ENCODE measurements around the gene RTL1. TPM values are rescaled to one million over a fixed set of nuclear protein-coding genes. Genes with fewer than 3 reads are reported as not detected.

Gene RTL1
- total and polyA plus RNA-seq, 3 experiments from 2014 or later = not detected

DNA sequence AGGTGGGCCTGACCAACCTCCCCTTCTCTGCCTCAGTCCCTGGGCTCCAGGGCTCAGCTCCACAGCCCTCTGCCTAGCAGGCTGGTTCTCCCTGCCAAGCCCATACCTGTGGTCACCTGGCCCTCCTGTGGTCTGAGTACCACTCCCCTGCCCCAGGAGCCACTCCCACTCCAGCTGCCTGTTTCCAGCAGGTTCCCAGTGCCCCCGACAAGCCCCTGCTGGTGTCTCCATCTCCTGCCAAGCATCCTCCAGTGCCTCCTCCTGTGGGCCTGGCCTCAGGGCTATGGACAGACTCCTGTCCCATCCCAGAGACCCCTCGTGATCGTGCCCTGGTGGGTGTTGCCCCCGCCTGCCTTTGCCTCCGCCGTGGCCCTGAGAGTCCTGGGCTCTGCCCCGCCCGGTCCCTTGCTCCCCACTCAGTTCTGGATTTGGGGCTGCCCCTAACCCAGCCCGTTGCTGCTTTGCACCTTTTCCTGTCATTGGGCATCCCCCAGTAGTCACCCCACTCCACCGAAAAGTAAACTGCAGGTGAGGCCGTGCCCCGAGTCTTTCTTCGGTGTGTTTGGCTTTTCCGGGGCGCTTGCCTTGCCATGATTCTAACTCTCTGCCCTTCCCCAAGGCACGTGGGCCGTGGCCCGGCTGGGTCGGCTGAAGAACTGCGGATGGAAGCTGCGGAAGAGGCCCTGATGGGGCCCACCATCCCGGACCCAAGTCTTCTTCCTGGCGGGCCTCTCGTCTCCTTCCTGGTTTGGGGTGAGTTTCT lies 67.8 kb downstream of the RTL1 start:
- POLR2A ChIA-PET = no interaction called here

DNA sequence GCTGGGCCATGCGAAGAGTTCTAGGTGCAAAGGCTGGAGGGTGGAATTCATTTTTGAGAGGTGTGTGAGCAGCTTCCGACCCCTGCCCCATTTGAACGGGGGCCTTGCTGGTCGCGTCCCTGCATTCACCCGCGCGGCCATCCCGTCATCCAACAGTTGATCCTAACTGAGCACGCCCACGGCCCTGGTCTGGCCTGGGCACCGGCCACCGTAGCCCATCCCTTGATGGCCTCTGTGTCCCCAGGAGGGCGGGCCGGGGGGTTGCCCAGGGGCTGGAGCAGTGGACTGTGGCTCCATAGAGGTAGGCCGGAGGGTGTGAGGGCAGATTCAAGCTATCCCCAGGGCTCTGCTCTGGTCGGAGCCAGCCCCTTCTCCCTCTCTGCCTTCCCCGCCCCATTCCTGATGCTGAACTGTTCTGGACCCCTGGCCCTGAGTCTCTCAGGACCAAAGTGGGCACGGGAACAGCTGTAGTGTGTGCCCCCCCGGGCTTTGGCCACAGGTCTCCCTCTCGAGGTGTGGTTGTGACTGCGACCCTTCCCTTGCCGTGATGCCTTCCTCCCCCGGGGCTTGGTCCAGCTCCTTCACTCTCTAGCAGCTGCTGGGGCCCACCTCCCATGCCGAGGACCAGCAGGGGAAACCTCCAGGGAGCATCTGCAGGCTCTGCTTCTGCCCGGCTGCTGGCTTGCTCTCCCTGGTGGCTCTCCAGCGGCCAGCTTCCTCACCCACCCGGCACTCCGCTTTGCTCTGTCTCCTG lies 68.6 kb downstream of the RTL1 start:
- no peak overlapping the region for H3K27ac Mint-ChIP-seq
- H3K4me1 Mint-ChIP-seq = no peaks in the 10 kb centered on the region
- peaks cover 0 to 36% of the 10 kb centered on the region in 2 donors for H3K27me3 Mint-ChIP-seq
- Histone ChIP-seq H3K4me3 (ENCODE audit: low read length) (no peak overlapping the region), H3K36me3 (ENCODE audit: insufficient read depth, low read length) (no peaks in the 10 kb centered on the region), H3K27ac (ENCODE audit: low read depth, low read length) (no peak overlapping the region), H3K4me1 (ENCODE audit: insufficient read depth, low read length) (no peaks in the 10 kb centered on the region), H3K9me3 (ENCODE audit: low read length) (no peaks in the 10 kb centered on the region), H3K27me3 (ENCODE audit: insufficient read depth, low read length, poor library complexity, severe bottlenecking) (no peaks in the 10 kb centered on the region)
- ChIA-PET CTCF (no interaction called here), POLR2A (no interaction called here)
- DNase-seq = no peak
- H3K9me3 Mint-ChIP-seq = peaks cover 0 to 2% (median 0%) of the 10 kb centered on the region in 5 donors
- no peak overlapping the region for H3K4me3 Mint-ChIP-seq
- no peaks in the 10 kb centered on the region for H3K36me3 Mint-ChIP-seq

More for the DNA sequence above, 67.8 kb downstream of the RTL1 start:
- Mint-ChIP-seq H3K36me3 (no peaks in the 10 kb centered on the region), H3K4me3 (peak overlapping the region in 1 of 7 donors; percentile 27), H3K27me3 (peaks cover 0 to 33% of the 10 kb centered on the region in 2 donors), H3K9me3 (peaks cover 0 to 2% (median 0%) of the 10 kb centered on the region in 5 donors), H3K27ac (no peak overlapping the region), H3K4me1 (no peaks in the 10 kb centered on the region)
- Histone ChIP-seq H3K27ac (ENCODE audit: low read depth, low read length) (no peak overlapping the region), H3K4me1 (ENCODE audit: insufficient read depth, low read length) (no peaks in the 10 kb centered on the region), H3K4me3 (ENCODE audit: low read length) (no peak overlapping the region), H3K9me3 (ENCODE audit: low read length) (no peaks in the 10 kb centered on the region), H3K36me3 (ENCODE audit: insufficient read depth, low read length) (no peaks in the 10 kb centered on the region), H3K27me3 (ENCODE audit: insufficient read depth, low read length, poor library complexity, severe bottlenecking) (no peaks in the 10 kb centered on the region)
- no peak for DNase-seq
- CTCF ChIA-PET = no interaction called here

GRCh38 chr14:100834082-100834793 lies 69.3 kb downstream of the RTL1 start:
- CTCF ChIA-PET = no interaction called here
- POLR2A ChIA-PET = no interaction called here
- Histone ChIP-seq H3K27me3 (ENCODE audit: insufficient read depth, low read length, poor library complexity, severe bottlenecking) (no peaks in the 10 kb centered on the region), H3K4me3 (ENCODE audit: low read length) (no peak overlapping the region), H3K9me3 (ENCODE audit: low read length) (no peaks in the 10 kb centered on the region), H3K4me1 (ENCODE audit: insufficient read depth, low read length) (no peaks in the 10 kb centered on the region), H3K27ac (ENCODE audit: low read depth, low read length) (no peak overlapping the region), H3K36me3 (ENCODE audit: insufficient read depth, low read length) (no peaks in the 10 kb centered on the region)
- no peak overlapping the region for H3K4me3 Mint-ChIP-seq
- H3K27me3 Mint-ChIP-seq = peaks cover 4 to 43% of the 10 kb centered on the region in 2 donors
- DNase-seq = peak in 1 of 5 donors; percentile 13
- no peaks in the 10 kb centered on the region for H3K4me1 Mint-ChIP-seq
- no peaks in the 10 kb centered on the region for H3K36me3 Mint-ChIP-seq
- peaks cover 0 to 2% (median 0%) of the 10 kb centered on the region in 5 donors for H3K9me3 Mint-ChIP-seq
- H3K27ac Mint-ChIP-seq = no peak overlapping the region

DNA sequence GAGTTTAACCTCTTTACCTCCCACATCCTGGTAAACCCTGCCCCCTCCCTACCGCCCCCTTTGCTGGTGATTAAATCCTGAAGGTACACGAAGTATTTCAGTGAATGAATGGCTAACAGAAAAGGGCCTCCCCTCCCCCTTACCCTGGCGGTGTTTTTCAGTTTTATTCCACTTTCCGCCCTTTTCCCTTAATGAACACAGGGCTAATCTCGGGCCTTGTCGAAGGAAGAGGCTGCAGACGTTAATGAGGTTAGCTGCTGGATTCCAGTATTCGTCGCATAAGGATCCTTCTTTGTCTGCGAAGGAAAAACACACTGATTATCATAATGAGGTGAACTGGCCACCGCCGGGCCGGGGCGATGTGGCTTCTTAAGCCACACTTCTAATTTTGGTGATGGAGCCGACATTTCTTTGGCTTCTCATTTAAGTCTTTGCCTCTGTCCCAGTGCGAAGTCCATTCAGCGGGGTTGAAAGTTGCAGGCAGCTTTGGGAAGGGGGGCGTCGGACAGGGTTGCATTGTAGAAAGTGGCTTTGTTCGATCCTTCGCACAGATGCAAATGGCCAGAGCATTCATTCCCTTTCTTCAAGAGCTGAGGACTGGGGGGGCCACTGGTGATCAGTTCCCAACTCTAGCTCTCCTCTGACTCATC lies 71.1 kb downstream of the RTL1 start:
- H3K4me1 Mint-ChIP-seq = no peaks in the 10 kb centered on the region
- no peaks in the 10 kb centered on the region for H3K36me3 Mint-ChIP-seq
- Histone ChIP-seq H3K36me3 (ENCODE audit: insufficient read depth, low read length) (no peaks in the 10 kb centered on the region), H3K27me3 (ENCODE audit: insufficient read depth, low read length, poor library complexity, severe bottlenecking) (no peaks in the 10 kb centered on the region), H3K4me1 (ENCODE audit: insufficient read depth, low read length) (no peaks in the 10 kb centered on the region), H3K4me3 (ENCODE audit: low read length) (no peak overlapping the region), H3K9me3 (ENCODE audit: low read length) (no peaks in the 10 kb centered on the region), H3K27ac (ENCODE audit: low read depth, low read length) (no peak overlapping the region)
- DNase-seq = peak in 1 of 5 donors; percentile 14
- H3K27me3 Mint-ChIP-seq = peaks cover 4 to 48% of the 10 kb centered on the region in 2 donors
- CTCF ChIA-PET = no interaction called here
- peaks cover 0 to 4% (median 0%) of the 10 kb centered on the region in 5 donors for H3K9me3 Mint-ChIP-seq
- POLR2A ChIA-PET = no interaction called here
- no peak overlapping the region for H3K27ac Mint-ChIP-seq
- H3K4me3 Mint-ChIP-seq = peak overlapping the region in 1 of 7 donors; percentile 27

- ChIA-PET CTCF (no interaction called here), POLR2A (no interaction called here)
- Histone ChIP-seq H3K9me3 (ENCODE audit: low read length) (no peaks in the 10 kb centered on the region), H3K4me3 (ENCODE audit: low read length) (no peak overlapping the region), H3K27ac (ENCODE audit: low read depth, low read length) (no peak overlapping the region), H3K36me3 (ENCODE audit: insufficient read depth, low read length) (no peaks in the 10 kb centered on the region), H3K4me1 (ENCODE audit: insufficient read depth, low read length) (no peaks in the 10 kb centered on the region), H3K27me3 (ENCODE audit: insufficient read depth, low read length, poor library complexity, severe bottlenecking) (no peaks in the 10 kb centered on the region)
- no peak for DNase-seq
- no peak overlapping the region for H3K4me3 Mint-ChIP-seq
- H3K36me3 Mint-ChIP-seq = no peaks in the 10 kb centered on the region
- peaks cover 0 to 11% (median 2%) of the 10 kb centered on the region in 3 donors for H3K4me1 Mint-ChIP-seq
- H3K27ac Mint-ChIP-seq = peak overlapping the region in 1 of 8 donors; percentile 52
- H3K9me3 Mint-ChIP-seq = peaks cover 0 to 4% (median 0%) of the 10 kb centered on the region in 5 donors
- H3K27me3 Mint-ChIP-seq = peaks cover 7 to 51% of the 10 kb centered on the region in 2 donors
Measured at GRCh38 chr14:100830681-100831080, 72.8 kb downstream of the RTL1 start.

Other genes starting within 250 kb of the RTL1 start
- gene DLK1, start 176.8 kb downstream of the RTL1 start, total RNA-seq = not detected
- not detected for gene DLK1, start 176.8 kb downstream of the RTL1 start, polyA plus RNA-seq
- under 1 TPM in 1 of 2 experiments, not detected in 1; 0.13 TPM for gene MEG3, start 77.6 kb downstream of the RTL1 start, total RNA-seq
- gene MEG3, start 77.6 kb downstream of the RTL1 start, polyA plus RNA-seq = not detected

Measured in CD8-positive, alpha-beta memory T cell (primary cell).